ENCODE measurements around the gene LINGO3. TPM values are rescaled to one million over a fixed set of nuclear protein-coding genes. Genes with fewer than 3 reads are reported as not detected.

Gene LINGO3
- total RNA-seq, 2 donors from 2014 or later = 0.58 TPM; not detected in 1

DNA sequence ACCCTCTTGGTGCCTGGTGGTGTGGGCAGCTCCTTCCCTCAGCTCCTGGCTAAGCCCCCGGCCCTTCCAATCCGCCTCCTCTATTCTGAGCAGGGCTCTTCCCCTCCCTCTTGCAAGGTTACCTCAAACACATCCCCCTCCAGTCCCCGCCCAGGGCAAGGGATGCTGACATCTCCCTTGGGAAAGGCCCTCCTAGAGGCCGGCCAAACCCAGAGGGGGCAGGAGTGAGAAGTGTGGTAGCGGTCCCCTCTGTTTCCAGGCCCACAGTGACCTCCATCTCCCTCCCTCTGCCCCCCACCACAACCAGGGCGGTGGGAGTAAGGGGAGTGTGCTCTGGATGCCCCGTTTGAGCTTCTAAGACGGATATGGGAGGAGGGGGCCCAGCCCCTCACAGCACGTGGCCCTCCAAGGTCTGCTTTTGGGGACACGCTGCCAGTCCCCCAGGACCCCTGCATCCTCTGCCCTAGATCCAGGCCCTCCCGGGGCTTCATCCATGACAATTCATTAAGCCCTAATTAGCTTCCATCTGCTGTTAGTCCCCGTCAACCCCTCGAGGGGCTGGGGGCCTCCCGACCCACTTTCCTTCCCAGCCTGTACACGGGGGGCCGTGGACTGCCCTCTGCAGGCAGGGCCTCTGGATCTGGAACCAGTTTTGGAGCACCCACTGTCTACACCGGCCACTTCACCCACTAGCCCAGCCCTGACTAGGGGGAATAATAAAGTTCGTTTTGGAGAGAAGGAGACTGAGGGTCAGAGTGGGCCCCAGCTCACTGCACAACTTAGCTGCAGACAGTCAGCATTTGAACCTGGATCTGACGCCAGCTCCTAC lies 2.3 kb downstream of the LINGO3 start:
- no peaks in the 10 kb centered on the region for H3K36me3 ChIP-seq
- no peaks in the 10 kb centered on the region for H3K9me3 ChIP-seq
- intact Hi-C loops (cut with DNase I) = no loop called here
- H3K4me1 ChIP-seq = no peaks in the 10 kb centered on the region
- H3K27ac ChIP-seq = no peak overlapping the region
- peaks cover 21% of the 10 kb centered on the region for H3K27me3 ChIP-seq
- DNase-seq = no peak
- TF ChIP-seq, protein P1, sequence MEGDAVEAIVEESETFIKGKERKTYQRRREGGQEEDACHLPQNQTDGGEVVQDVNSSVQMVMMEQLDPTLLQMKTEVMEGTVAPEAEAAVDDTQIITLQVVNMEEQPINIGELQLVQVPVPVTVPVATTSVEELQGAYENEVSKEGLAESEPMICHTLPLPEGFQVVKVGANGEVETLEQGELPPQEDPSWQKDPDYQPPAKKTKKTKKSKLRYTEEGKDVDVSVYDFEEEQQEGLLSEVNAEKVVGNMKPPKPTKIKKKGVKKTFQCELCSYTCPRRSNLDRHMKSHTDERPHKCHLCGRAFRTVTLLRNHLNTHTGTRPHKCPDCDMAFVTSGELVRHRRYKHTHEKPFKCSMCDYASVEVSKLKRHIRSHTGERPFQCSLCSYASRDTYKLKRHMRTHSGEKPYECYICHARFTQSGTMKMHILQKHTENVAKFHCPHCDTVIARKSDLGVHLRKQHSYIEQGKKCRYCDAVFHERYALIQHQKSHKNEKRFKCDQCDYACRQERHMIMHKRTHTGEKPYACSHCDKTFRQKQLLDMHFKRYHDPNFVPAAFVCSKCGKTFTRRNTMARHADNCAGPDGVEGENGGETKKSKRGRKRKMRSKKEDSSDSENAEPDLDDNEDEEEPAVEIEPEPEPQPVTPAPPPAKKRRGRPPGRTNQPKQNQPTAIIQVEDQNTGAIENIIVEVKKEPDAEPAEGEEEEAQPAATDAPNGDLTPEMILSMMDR (IDR thresholded peaks at IDR 0.05) = no peak
- no peak overlapping the region for H3K4me3 ChIP-seq
- H3K9ac ChIP-seq (ENCODE audit: low read depth in 2 of 2, low read length in 2 of 2) = no peak overlapping the region

DNA sequence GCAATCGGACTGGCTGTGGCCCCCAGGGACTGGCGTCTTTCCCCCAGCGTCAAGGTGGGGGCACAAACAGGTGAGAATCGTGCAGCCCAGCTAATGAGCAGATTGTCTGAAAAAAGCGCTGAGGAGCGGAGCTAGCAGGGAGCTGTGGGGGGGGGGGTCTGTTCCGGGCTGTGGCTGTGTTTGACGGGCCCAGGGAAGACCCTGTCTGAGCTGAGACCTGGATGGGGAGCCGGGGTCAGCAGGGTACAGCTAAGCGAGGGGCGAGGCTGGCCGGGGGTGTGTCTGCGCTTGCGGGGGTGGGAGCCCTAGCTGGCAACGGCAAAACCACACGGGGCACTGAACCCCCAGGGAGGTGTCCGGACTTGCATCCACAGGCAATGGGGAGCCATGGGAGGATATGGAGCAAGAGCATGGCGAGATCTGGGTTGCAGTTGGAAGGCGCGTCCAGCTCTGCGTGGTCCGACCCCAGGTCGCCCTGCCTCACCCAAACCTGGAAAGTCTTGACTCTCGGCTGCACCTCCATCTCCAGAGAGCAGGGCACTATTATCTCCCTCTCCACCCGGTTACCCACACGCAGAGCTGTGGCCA lies 4.6 kb downstream of the LINGO3 start:
- H3K36me3 ChIP-seq = no peaks in the 10 kb centered on the region
- H3K9ac ChIP-seq (ENCODE audit: low read depth in 2 of 2, low read length in 2 of 2) = no peak overlapping the region
- H3K27ac ChIP-seq = no peak overlapping the region
- intact Hi-C loops (cut with DNase I) = no loop called here
- DNase-seq = no peak
- H3K4me3 ChIP-seq = no peak overlapping the region
- H3K4me1 ChIP-seq = no peaks in the 10 kb centered on the region
- no peaks in the 10 kb centered on the region for H3K9me3 ChIP-seq
- TF ChIP-seq, protein P1 (IDR thresholded peaks at IDR 0.05) = no peak
- H3K27me3 ChIP-seq = peaks cover 17% of the 10 kb centered on the region

DNA sequence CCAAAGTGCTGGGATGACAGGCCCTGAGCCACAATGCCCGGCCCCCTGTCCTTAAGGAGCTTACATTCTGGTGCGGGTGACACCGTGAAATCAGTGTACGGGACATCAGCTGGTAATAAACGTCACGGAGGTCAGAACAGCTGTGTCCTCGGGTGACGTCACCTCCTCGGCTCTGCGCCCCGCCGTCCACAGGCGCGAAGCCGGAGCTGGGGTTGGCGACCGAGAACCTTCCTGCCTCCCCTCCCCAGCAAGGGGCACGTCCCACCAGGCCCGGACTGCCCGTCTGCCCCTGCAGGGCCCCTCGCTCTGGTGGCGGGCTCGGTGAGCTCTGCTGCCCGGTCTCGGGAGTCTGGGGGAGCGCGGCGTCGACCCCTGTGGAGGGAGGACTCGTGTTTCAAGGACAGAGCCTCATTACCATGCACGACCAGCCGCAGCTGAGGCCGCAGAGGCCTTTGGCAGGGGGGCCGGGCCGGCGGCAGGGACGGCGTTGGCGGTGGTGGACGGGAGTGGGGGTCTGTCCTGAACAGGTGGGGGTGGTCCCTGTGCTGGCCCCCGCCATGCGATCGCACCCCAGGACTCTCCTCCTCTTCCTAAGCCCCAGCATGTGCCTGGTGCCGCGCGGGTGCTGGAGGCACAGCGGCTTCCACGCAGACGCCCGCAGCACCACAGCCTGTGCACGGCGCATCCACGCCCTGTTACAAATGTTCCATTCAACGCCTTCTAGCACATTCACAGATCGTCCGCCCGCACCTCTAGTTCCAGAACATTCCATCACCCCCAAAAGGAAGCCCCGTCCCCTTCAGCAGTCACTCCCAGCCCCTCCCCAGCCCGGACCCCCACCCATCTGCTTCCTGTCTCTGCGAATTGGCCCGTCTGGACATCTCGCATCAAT lies 5.4 kb downstream of the LINGO3 start:
- intact Hi-C loops (cut with DNase I) = no loop called here
- Histone ChIP-seq H3K9me3 (no peaks in the 10 kb centered on the region), H3K9ac (ENCODE audit: low read depth in 2 of 2, low read length in 2 of 2) (no peak overlapping the region), H3K27me3 (peaks cover 14% of the 10 kb centered on the region), H3K4me3 (no peak overlapping the region), H3K4me1 (no peaks in the 10 kb centered on the region), H3K27ac (no peak overlapping the region), H3K36me3 (no peaks in the 10 kb centered on the region)
- no peak for DNase-seq
- TF ChIP-seq, protein P1 (IDR thresholded peaks at IDR 0.05) = no peak

DNA sequence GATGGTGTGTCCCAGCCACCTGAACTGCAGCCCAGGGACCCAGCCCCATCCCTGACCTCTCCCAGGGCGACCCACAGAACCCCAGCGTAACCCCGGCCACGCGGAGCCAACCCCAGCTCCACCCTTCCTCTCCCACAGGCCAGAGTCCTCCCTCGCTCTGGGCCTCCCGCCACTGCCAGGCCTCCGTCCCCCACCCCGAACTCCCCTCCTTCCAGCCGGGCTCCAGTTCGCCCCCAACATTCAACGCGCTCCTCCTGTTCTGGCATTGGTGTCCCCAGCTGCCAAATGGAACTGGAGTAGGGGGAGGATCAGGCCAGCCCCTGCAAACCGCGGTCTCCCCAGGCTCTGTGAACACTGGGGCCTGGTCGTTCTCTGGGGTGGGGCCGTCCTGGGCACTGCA lies 7.4 kb downstream of the LINGO3 start:
- no peak overlapping the region for H3K4me3 ChIP-seq
- DNase-seq = no peak
- no peaks in the 10 kb centered on the region for H3K36me3 ChIP-seq
- H3K9ac ChIP-seq (ENCODE audit: low read depth in 2 of 2, low read length in 2 of 2) = no peak overlapping the region
- H3K4me1 ChIP-seq = no peaks in the 10 kb centered on the region
- no peaks in the 10 kb centered on the region for H3K9me3 ChIP-seq
- intact Hi-C loops (cut with DNase I) = no loop called here
- no peak overlapping the region for H3K27ac ChIP-seq
- TF ChIP-seq, protein P1 (IDR thresholded peaks at IDR 0.05) = no peak
- peaks cover 7% of the 10 kb centered on the region for H3K27me3 ChIP-seq

DNA sequence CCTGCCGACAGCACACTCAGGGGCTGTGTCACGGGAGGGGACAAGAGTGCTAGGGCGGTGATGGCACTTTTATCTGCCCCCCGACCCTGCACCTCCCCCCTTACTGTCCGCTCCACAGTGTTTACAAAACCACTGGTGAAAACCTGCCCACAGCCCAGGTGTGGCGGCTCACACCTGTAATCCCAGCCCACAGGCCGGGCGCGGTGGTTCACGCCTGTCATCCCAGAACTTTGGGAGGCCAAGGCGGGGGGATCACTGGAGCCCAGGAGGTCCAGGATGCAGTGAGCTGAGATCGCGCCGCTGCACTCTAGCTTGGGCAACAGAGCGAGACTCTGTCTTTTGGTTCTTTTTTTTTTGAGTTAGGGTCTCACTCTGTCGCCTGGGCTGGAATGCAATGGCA lies 11.8 kb downstream of the LINGO3 start:
- H3K4me3 ChIP-seq = no peak overlapping the region

More for the DNA sequence above, 11.8 kb downstream of the LINGO3 start:
- intact Hi-C loops (cut with DNase I) = no loop called here
- Histone ChIP-seq H3K27ac (no peak overlapping the region), H3K4me1 (peaks cover 1% of the 10 kb centered on the region), H3K36me3 (no peaks in the 10 kb centered on the region), H3K9me3 (no peaks in the 10 kb centered on the region), H3K27me3 (peaks cover 7% of the 10 kb centered on the region), H3K9ac (ENCODE audit: low read depth in 2 of 2, low read length in 2 of 2) (no peak overlapping the region)
- TF ChIP-seq, protein P1 (IDR thresholded peaks at IDR 0.05) = no peak
- DNase-seq = no peak

Measured in colonic mucosa (tissue), 4 donors.